Subcutaneous adipose tissue (tissue), 4 donors: ENCODE measurements around the gene COL18A1. TPM values are rescaled to one million over a fixed set of nuclear protein-coding genes. Genes with fewer than 3 reads are reported as not detected.

Source experiments
- CTCF ChIP-seq: fragments of 450-650 bp; IDR thresholded peaks from one replicate; pipeline ENCODE4 v1.5.1; 2016; ENCODE audit warnings: low read depth, mild to moderate bottlenecking, control low read depth, antibody characterized with exemption, moderate library complexity
- total RNA-seq, 4 donors: library from RNA; depleted of rRNA; stranded (reverse); fragments of >200 nt; gene quantifications; one replicate each; pipeline ENCODE4 v1.1.0, GENCODE V29; 2016

Gene COL18A1
- total RNA-seq, 4 donors from 2014 or later = 33.4 to 102 (median 66.7) TPM

GRCh38 chr21:45518742-45519141 is 113.8 kb downstream of the COL18A1 start:
- TF ChIP-seq CTCF = no peak

- TF ChIP-seq CTCF = no peak
Measured at GRCh38 chr21:45519182-45519581, 114.2 kb downstream of the COL18A1 start.

GRCh38 chr21:45521241-45521640 is 116.3 kb downstream of the COL18A1 start:
- no peak for TF ChIP-seq CTCF

GRCh38 chr21:45522381-45522780 is 117.4 kb downstream of the COL18A1 start:
- TF ChIP-seq CTCF = no peak

GRCh38 chr21:45522986-45523385 is 118.0 kb downstream of the COL18A1 start:
- TF ChIP-seq CTCF = no peak

- no peak for TF ChIP-seq CTCF
Measured at GRCh38 chr21:45523411-45524101, 118.6 kb downstream of the COL18A1 start.

GRCh38 chr21:45524756-45525152 is 119.8 kb downstream of the COL18A1 start:
- TF ChIP-seq CTCF = no peak
